ENCODE results near the gene DZIP3.
A peak's percentile ranks its signal among the peaks of the same experiment; 100 is the strongest.

DZIP3 gene

DNA sequence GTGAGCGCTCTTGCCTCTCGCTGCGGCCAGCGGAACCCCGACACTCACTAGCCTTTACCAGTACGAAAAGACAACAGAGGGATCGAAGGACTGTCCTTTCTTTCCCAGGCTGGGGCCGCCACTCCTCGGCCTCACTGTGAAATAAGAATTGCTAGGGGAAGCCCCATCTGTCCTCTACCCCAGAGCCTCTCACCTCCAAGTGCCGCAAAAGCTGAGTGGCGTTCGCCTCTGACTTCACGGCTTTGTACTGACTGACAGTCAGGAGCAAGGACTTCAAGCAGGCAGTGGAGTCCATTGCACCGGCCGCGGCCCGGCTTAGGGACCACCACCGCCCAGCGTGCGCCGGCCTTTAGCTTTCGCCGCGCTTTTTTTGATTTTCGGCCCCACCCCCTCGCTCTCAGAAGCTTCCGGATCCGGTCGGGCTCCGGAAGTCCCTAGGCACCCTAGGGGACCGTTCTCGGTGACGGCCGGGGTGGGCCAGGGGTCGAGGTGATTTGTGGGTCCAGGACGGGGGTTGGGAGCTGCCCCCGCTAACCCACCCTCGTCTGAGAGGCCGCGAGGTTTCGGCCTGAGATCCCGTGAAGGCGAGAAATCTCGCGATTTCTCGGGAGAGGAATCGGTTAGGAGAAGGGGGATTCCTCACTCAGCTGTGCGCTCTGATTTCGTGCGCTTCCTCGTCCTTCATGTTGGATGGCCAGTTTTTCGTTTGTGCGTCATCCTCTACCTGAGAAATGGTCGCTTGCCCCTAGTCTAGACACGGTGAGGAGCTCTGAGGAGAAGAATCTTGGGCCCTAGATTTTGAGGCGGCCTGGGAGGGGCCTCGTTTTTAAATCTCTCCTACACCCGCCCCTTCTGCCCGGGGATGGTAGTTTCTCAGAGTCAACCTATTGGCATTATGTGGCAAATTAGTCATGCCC is at the start of gene DZIP3, which contains the start of gene CIP2A:
Gene DZIP3 (plus strand): TSS at position 642 of the 917 bp plus-strand sequence. CDS start 15,685 bp downstream, outside the sequence.
Gene CIP2A (minus strand): TSS at position 358 of the 917 bp plus-strand sequence. CDS start 63 bp downstream, at position 295.
- peak; percentile 83 for DNase-seq

DNA sequence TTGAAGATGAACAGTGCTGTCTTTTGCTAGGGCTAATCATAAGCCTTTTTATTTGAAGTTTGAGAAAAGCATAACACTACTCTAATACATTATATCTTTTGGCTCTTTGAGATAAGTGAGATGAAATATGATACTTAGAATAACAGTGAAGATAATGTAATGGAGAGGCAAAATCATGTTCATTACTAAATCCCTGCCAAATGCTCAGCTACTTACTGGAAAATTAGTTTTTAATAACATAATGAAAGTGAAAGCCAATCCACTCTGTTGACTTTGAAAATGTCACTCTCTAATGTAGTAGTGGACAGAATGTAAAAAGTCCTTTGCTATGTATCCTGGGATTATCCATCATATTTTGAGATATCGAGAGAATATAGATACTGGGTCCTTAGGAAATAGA is 43.3 kb upstream of the DZIP3 start:
- no peak for DNase-seq

- no peak for DNase-seq
These were observed 42.8 kb upstream of the DZIP3 start for GRCh38 chr3:108546692-108547091.

GRCh38 chr3:108548304-108548703 is 41.2 kb upstream of the DZIP3 start:
- DNase-seq: no peak

DNA sequence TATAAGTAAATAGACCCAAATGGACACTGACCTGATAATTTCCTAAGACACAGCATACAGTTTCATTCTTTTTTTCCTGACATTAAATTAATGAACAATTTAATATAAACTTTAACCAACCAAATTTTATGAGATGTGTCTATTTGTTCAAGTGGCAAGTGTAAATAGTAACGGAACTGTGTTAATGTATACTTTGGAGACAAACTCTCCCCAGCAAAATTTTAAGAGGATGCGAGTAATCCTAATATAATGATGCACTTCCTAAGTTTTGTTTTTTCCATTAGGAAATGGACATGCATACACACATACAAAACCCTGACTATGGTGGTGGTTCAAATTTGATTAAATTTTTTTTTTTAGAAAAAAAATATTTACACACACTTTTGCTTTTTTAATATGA is 40.6 kb upstream of the DZIP3 start:
- DNase-seq: no peak

DNA sequence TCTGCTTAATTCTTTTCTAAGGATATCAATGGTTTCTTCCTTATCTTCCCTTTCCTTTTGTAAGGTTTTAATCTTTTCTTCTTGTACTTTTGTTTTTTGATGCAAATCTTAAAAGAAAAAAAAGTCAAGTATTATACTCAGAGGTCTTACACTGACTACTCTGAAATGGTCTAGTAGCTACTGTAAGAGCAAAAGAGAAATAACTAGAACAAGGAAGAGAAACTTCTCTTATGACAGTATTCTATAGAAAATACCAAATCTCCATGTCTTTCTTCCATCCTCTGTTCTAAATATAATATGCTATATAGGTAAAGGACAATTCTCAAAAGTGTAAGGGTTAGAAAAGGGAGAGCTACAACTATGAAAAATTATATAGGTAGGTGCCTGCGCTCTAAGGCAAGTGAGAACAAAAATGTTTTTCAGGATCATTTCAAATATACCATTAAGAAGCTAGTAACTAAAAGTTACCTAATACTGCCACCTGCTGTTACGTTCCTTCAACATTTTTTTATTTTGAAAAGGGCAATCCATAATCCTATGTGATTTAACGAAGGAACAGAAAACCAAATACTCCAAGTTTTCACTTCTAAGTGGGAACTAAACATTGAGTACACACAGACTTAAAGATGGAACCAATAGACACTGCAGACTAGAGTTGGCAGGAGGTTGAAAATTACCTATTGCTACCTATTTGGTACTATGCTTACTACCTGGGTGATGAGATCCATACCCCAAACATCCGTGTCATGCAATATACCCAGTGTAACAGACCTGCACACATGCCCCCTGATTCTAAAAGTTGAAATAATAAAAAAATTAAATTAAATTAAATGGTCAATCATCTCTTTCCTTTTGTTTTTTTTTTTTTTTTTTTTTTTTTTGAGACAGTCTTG is 37.0 kb upstream of the DZIP3 start:
- DNase-seq: no peak

DNA sequence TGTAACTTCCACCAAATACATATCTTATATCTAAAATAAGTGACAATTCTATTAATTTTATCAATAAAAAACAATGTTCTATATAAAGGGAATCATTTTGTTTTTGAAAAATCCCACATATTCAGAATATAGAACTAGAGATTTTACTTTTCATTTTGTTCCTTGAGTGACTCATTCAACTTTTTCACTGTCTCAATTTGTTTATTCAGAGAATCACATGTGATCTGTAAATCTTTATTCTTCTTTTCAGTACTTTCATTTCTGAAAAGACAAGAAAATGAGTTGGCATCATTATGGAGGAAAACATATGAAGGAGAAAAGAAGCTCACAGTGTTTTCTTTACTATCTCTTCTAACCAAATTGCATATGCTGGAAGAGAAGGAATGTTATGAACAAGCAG is 35.3 kb upstream of the DZIP3 start:
- no peak for DNase-seq

GRCh38 chr3:108554913-108555571 is 34.5 kb upstream of the DZIP3 start:
- no peak for DNase-seq

GRCh38 chr3:108555966-108556581 is 33.4 kb upstream of the DZIP3 start:
- no peak for DNase-seq

GRCh38 chr3:108562565-108562964 is 27.0 kb upstream of the DZIP3 start:
- no peak for DNase-seq

GRCh38 chr3:108564564-108564963 is 25.0 kb upstream of the DZIP3 start:
- no peak for DNase-seq

DNA sequence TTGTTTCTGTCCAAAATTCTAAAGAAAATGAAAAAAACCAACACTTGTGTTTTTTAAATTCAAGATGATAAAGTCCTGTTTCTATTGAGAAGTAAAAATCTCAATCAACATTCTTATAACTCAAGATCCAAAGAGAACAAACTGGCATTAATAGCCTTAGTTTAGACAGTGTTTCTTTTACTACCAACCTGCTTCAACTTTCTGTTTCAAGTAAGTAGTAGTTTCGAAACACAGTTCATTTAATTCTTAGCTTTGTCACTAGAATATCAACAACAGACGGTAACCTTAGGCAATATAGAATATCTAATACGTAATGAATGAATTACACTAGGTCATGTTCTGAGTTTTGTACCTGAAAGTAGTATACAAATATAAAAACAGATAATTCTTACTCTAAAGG is 24.0 kb upstream of the DZIP3 start:
- DNase-seq: no peak

GRCh38 chr3:108566599-108566998 is 22.9 kb upstream of the DZIP3 start:
- no peak for DNase-seq

GRCh38 chr3:108569336-108569735 is 20.2 kb upstream of the DZIP3 start:
- DNase-seq: no peak

DNA sequence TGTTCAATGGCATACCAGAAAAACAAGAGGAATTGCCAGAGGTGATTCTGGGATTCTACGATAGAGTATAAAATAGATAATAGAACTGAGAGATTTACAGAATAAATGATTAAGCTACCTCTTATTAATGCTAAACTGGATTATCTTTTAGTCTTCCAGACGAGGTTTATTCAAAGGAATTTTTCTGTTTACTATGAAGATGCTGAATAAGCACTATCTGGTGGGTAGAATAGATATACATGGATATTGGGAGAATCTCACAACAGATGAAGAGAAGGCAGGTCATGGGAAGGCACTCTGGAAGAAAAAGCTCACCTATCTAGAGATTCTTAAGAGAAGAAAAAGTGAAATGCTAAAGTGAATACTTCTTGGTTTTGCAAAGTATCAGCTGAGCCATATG is 11.5 kb upstream of the DZIP3 start:
- no peak for DNase-seq

- DNase-seq: no peak
These were observed 921 bp upstream of the DZIP3 start for GRCh38 chr3:108588601-108589000.

- no peak for DNase-seq
These were observed 439 bp downstream of the DZIP3 start for GRCh38 chr3:108589998-108590323.

DNA sequence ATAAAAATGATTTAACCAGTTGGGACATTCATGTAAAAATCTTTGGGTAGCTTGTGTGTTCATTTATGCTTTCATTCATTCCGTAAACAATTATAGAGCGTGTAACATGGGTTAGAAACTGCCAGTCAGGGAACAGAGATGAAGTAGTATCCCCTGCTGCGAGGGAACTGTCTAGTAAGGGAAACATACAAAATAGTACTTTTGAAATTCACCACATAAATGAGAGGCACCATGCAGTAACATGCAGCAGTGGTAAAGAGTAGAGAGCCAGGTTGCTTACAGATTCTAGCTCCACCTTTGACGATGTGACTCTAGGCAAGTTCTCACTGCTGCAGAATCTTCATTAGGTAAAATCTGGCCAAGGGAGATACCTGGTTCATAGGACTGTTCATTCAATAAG is 938 bp downstream of the DZIP3 start:
- no peak for DNase-seq

- no peak for DNase-seq
These were observed 5.8 kb downstream of the DZIP3 start for GRCh38 chr3:108595321-108595720.

DNA sequence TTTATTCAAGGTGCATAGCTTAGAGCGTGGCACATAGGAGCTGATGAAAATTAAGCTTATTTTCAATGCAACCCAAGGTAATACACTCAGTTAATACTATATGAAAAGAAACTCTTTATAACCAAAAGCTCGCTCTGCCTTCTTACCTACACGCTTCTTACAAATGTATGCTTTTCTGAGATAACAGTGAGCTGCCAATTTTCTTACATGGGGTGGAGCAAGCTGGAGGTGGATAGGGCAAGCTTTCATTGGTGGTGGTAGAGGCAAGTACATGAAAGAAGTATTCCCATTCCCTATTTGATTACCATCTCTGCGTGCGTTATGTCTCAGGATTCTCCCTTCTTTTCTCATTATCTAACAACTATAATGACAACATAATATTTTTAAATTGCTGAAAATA is 8.9 kb downstream of the DZIP3 start:
- no peak for DNase-seq

- no peak for DNase-seq
These were observed 10.3 kb downstream of the DZIP3 start for GRCh38 chr3:108599677-108600409.

Measured in activated naive CD4-positive, alpha-beta T cell treated with anti-CD3 and anti-CD28 coated beads, Interleukin-2, amount 50 U/mL, for 16 hours (primary cell).